ENCODE measurements around the gene SLC7A14.

GRCh38 chr3:170631755-170632488 lies 46.0 kb upstream of the SLC7A14 start:
- TF ChIP-seq, protein P1, sequence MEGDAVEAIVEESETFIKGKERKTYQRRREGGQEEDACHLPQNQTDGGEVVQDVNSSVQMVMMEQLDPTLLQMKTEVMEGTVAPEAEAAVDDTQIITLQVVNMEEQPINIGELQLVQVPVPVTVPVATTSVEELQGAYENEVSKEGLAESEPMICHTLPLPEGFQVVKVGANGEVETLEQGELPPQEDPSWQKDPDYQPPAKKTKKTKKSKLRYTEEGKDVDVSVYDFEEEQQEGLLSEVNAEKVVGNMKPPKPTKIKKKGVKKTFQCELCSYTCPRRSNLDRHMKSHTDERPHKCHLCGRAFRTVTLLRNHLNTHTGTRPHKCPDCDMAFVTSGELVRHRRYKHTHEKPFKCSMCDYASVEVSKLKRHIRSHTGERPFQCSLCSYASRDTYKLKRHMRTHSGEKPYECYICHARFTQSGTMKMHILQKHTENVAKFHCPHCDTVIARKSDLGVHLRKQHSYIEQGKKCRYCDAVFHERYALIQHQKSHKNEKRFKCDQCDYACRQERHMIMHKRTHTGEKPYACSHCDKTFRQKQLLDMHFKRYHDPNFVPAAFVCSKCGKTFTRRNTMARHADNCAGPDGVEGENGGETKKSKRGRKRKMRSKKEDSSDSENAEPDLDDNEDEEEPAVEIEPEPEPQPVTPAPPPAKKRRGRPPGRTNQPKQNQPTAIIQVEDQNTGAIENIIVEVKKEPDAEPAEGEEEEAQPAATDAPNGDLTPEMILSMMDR (IDR thresholded peaks at IDR 0.05; ENCODE audit: low read depth, low read length): no peak
- no peak for TF ChIP-seq EZH2phosphoT487 (IDR thresholded peaks at IDR 0.05; ENCODE audit: low read depth)

All from OCI-LY3 (cell line).